Mucosa of rectum (tissue), 2 donors: ENCODE results near the gene DCLK2.

Experiments
- H3K27ac ChIP-seq, 2 donors: one replicate each; pipeline ENCODE4 v1.7.0; 2013; ENCODE audit warnings: inconsistent platforms in 2 of 2, low read depth in 2 of 2, low read length in 2 of 2
- H3K27me3 ChIP-seq, 2 donors: one replicate each; pipeline ENCODE4 v1.7.0; 2013; ENCODE audit warnings: low read length in 2 of 2; ENCODE audit not compliant: control insufficient read depth in 2 of 2, insufficient read depth in 2 of 2
- H3K36me3 ChIP-seq, 2 donors: one replicate each; pipeline ENCODE4 v1.7.0; 2013; ENCODE audit warnings: low read length in 2 of 2; ENCODE audit not compliant: control insufficient read depth in 2 of 2, insufficient read depth in 2 of 2
- H3K4me1 ChIP-seq, 2 donors: one replicate each; pipeline ENCODE4 v1.7.0; 2013; ENCODE audit warnings: low read length in 2 of 2, mild to moderate bottlenecking in 1 of 2; ENCODE audit not compliant: control insufficient read depth in 2 of 2, insufficient read depth in 2 of 2
- H3K4me3 ChIP-seq, 2 donors: one replicate each; pipeline ENCODE4 v1.7.0; 2013; ENCODE audit warnings: low read length in 2 of 2
- H3K9ac ChIP-seq, 2 donors: one replicate each; pipeline ENCODE4 v1.7.0; 2013; ENCODE audit warnings: low read length in 2 of 2, low read depth in 1 of 2, mild to moderate bottlenecking in 1 of 2
- H3K9me3 ChIP-seq, 2 donors: one replicate each; pipeline ENCODE4 v1.7.0; 2013; ENCODE audit warnings: low read length in 2 of 2; ENCODE audit not compliant: control insufficient read depth in 2 of 2
- donor health status: healthy.
- donor health status: Normal muscosa, but diverticular disease.

DCLK2 gene

GRCh38 chr4:150127757-150128156 is 49.5 kb downstream of the DCLK2 start:
- no peaks in the 10 kb centered on the region for H3K36me3 ChIP-seq
- no peaks in the 10 kb centered on the region for H3K4me1 ChIP-seq

GRCh38 chr4:150130933-150131332 is 52.7 kb downstream of the DCLK2 start:
- Histone ChIP-seq H3K27me3 (no peaks in the 10 kb centered on the region), H3K36me3 (no peaks in the 10 kb centered on the region), H3K4me1 (no peaks in the 10 kb centered on the region), H3K9me3 (no peaks in the 10 kb centered on the region), H3K9ac (no peak overlapping the region), H3K27ac (no peak overlapping the region), H3K4me3 (no peak overlapping the region)

More at GRCh38 chr4:150127757-150128156, 49.5 kb downstream of the DCLK2 start:
- Histone ChIP-seq H3K9ac (no peak overlapping the region), H3K4me3 (no peak overlapping the region), H3K9me3 (no peaks in the 10 kb centered on the region), H3K27ac (no peak overlapping the region), H3K27me3 (no peaks in the 10 kb centered on the region)

- Histone ChIP-seq H3K9ac (no peak overlapping the region), H3K4me3 (no peak overlapping the region), H3K27ac (no peak overlapping the region), H3K4me1 (no peaks in the 10 kb centered on the region), H3K27me3 (no peaks in the 10 kb centered on the region), H3K36me3 (no peaks in the 10 kb centered on the region), H3K9me3 (no peaks in the 10 kb centered on the region)
These were observed 53.5 kb downstream of the DCLK2 start for GRCh38 chr4:150131581-150132228.

DNA sequence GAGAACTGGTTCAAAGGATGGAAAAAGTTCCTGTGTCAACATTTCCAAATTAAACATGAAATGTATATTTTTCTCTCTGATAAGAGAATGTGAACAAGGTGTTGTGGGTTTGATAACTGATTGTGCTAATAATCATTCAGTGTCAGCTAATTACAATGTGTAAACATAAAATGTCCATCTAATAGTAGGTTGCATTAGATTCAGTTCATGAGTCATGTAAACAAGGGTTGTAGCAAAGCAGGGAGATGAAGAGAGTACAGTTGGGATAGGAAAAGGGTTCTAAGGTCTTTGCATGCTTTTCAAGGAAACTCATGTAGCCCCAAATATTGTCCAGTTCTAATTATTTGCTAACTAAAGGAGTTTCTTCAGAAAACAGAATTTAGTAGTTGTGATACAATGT is 55.4 kb downstream of the DCLK2 start:
- Histone ChIP-seq H3K27me3 (no peaks in the 10 kb centered on the region), H3K36me3 (no peaks in the 10 kb centered on the region), H3K4me1 (no peaks in the 10 kb centered on the region), H3K4me3 (no peak overlapping the region), H3K9me3 (no peaks in the 10 kb centered on the region), H3K9ac (no peak overlapping the region), H3K27ac (no peak overlapping the region)

DNA sequence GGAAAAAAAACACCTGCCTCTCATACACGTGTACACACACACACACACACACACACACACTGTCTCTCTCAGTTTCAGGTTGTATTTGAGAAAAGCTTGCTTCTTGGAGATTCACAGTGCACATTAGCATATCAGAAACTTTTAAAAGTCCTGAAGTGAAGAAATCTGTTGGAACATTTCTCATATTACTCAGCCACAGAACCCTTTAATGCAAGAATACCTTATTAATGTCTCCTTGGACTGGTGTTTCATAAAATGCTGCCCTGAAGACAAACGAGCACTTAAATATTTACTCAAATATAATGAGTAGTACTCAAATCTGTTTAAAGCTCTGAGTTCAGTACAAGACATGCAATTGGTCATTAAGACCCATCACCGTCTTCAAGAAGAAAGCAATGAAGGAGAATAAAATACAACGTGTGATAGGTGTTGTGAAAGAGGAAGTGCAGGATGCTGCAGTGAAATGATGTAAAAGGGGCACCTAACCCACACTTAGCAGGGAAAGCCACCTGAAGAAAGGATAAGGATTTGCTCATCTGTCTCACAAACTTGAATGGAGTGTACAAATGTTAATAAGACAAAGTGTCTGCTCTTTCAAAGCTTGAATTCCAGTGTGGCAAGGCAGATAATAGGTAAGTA is 57.0 kb downstream of the DCLK2 start:
- Histone ChIP-seq H3K9me3 (no peaks in the 10 kb centered on the region), H3K27me3 (no peaks in the 10 kb centered on the region), H3K9ac (no peak overlapping the region), H3K27ac (no peak overlapping the region), H3K4me1 (no peaks in the 10 kb centered on the region), H3K36me3 (no peaks in the 10 kb centered on the region), H3K4me3 (no peak overlapping the region)

- no peaks in the 10 kb centered on the region for H3K27me3 ChIP-seq
- H3K36me3 ChIP-seq: no peaks in the 10 kb centered on the region
These were observed 57.8 kb downstream of the DCLK2 start for GRCh38 chr4:150136036-150136435.

GRCh38 chr4:150136481-150136880 is 58.2 kb downstream of the DCLK2 start:
- H3K4me3 ChIP-seq: no peak overlapping the region
- no peaks in the 10 kb centered on the region for H3K9me3 ChIP-seq
- no peak overlapping the region for H3K27ac ChIP-seq
- H3K4me1 ChIP-seq: no peaks in the 10 kb centered on the region
- no peak overlapping the region for H3K9ac ChIP-seq
- H3K27me3 ChIP-seq: no peaks in the 10 kb centered on the region
- H3K36me3 ChIP-seq: no peaks in the 10 kb centered on the region

More at GRCh38 chr4:150136036-150136435, 57.8 kb downstream of the DCLK2 start:
- Histone ChIP-seq H3K9ac (no peak overlapping the region), H3K27ac (no peak overlapping the region), H3K4me3 (no peak overlapping the region), H3K4me1 (no peaks in the 10 kb centered on the region), H3K9me3 (no peaks in the 10 kb centered on the region)

GRCh38 chr4:150139297-150139865 is 61.1 kb downstream of the DCLK2 start:
- H3K4me3 ChIP-seq: no peak overlapping the region
- no peak overlapping the region for H3K9ac ChIP-seq
- H3K9me3 ChIP-seq: no peaks in the 10 kb centered on the region
- no peaks in the 10 kb centered on the region for H3K27me3 ChIP-seq
- no peak overlapping the region for H3K27ac ChIP-seq
- no peaks in the 10 kb centered on the region for H3K4me1 ChIP-seq
- H3K36me3 ChIP-seq: no peaks in the 10 kb centered on the region

GRCh38 chr4:150140774-150141400 is 62.6 kb downstream of the DCLK2 start:
- Histone ChIP-seq H3K9me3 (no peaks in the 10 kb centered on the region), H3K36me3 (no peaks in the 10 kb centered on the region), H3K27ac (no peak overlapping the region), H3K27me3 (no peaks in the 10 kb centered on the region), H3K4me1 (no peaks in the 10 kb centered on the region), H3K4me3 (no peak overlapping the region), H3K9ac (no peak overlapping the region)

DNA sequence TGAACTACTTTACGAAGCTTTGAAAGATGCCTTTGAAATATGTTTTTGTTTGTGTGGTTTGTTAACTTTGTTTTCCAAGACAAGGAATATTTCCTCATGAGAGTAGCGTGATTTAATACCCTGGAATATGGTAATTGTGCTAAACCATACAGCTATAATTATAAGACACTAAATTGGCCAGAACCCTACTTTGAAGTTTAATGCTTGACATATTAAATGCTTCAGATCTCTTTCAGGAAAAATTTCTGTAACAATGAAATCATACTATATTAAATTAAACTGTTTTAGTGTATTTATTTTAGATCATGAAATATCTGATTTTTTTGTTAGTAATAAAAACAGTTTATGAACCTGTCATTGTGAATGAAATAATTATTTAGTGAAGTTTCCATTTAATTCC is 63.5 kb downstream of the DCLK2 start:
- no peak overlapping the region for H3K9ac ChIP-seq
- no peaks in the 10 kb centered on the region for H3K4me1 ChIP-seq
- no peaks in the 10 kb centered on the region for H3K27me3 ChIP-seq
- no peaks in the 10 kb centered on the region for H3K36me3 ChIP-seq
- H3K27ac ChIP-seq: no peak overlapping the region
- H3K4me3 ChIP-seq: no peak overlapping the region
- H3K9me3 ChIP-seq: no peaks in the 10 kb centered on the region
